Endometrial microvascular endothelial cells (primary cell): ENCODE results near the gene DUS1L. TPM values are rescaled to one million over a fixed set of nuclear protein-coding genes. Genes with fewer than 3 reads are reported as not detected.

Experiments
- in situ Hi-C: cut with HindIII; loops from 2 replicates; pipeline ENCODE4 v1.10.0; 2017; ENCODE audit warnings: low sequenced_read_pairs, low pct_unique_long_range_greater_than_20kb; ENCODE audit errors: inconsistent ontology term
- total RNA-seq: library from RNA; depleted of rRNA; stranded (reverse); fragments of >200 nt; gene quantifications from one replicate; pipeline ENCODE4 v1.2.3, GENCODE V29; 2015; ENCODE audit errors: inconsistent ontology term

DUS1L gene
- total RNA-seq: 70.0 TPM

- in situ Hi-C loops: no loop called here
These were observed at the start of gene DUS1L for GRCh38 chr17:82065638-82066303. Gene DUS1L, minus strand, starts transcription at chr17:82065804. Its CDS starts 745 bp downstream, at chr17:82065059.

GRCh38 chr17:82114872-82115271, 49.3 kb upstream of the DUS1L start:
- in situ Hi-C loops: no loop called here

GRCh38 chr17:82114447-82114846, 48.8 kb upstream of the DUS1L start:
- in situ Hi-C loops: no loop called here

GRCh38 chr17:82113941-82114340, 48.3 kb upstream of the DUS1L start:
- in situ Hi-C loops: no loop called here

GRCh38 chr17:82113422-82113821, 47.8 kb upstream of the DUS1L start:
- in situ Hi-C loops: no loop called here

GRCh38 chr17:82112914-82113311, 47.3 kb upstream of the DUS1L start:
- in situ Hi-C loops: no loop called here

GRCh38 chr17:82112181-82112913, 46.7 kb upstream of the DUS1L start:
- in situ Hi-C loops: no loop called here

GRCh38 chr17:82110298-82110697, 44.7 kb upstream of the DUS1L start:
- in situ Hi-C loops: no loop called here

- in situ Hi-C loops: no loop called here
These were observed 43.4 kb upstream of the DUS1L start for GRCh38 chr17:82108961-82109475.

- in situ Hi-C loops: no loop called here
These were observed 42.9 kb upstream of the DUS1L start for GRCh38 chr17:82108496-82108945.

GRCh38 chr17:82108038-82108437, 42.4 kb upstream of the DUS1L start:
- in situ Hi-C loops: no loop called here

- in situ Hi-C loops: no loop called here
These were observed 41.8 kb upstream of the DUS1L start for GRCh38 chr17:82107341-82107860.

GRCh38 chr17:82106688-82107305, 41.2 kb upstream of the DUS1L start:
- in situ Hi-C loops: no loop called here

- in situ Hi-C loops: no loop called here
These were observed 40.5 kb upstream of the DUS1L start for GRCh38 chr17:82105882-82106687.

- in situ Hi-C loops: no loop called here
These were observed 39.8 kb upstream of the DUS1L start for GRCh38 chr17:82105417-82105881.

GRCh38 chr17:82104797-82105416, 39.3 kb upstream of the DUS1L start:
- in situ Hi-C loops: no loop called here

- in situ Hi-C loops: no loop called here
These were observed 38.2 kb upstream of the DUS1L start for GRCh38 chr17:82103553-82104451.
